CD4-positive, alpha-beta T cell treated with Interleukin-17A for 4 hours (primary cell): ENCODE measurements around the gene ECHDC1.
"Not testable (repeated sequence)": the region's sequence is repeated elsewhere in the genome, so short reads cannot be mapped to it uniquely, and the experiment has no call there.

ENCODE experiments used
- DNase-seq: peaks from one replicate; pipeline ENCODE4 v3.0.0-alpha.2; 2020; ENCODE audit warnings: mixed read lengths

Gene ECHDC1

GRCh38 chr6:127341471-127342202 is 1.8 kb downstream of the ECHDC1 start:
- no peak for DNase-seq

- DNase-seq, result no peak
Observed at GRCh38 chr6:127340171-127340570, 3.2 kb downstream of the ECHDC1 start.

DNA sequence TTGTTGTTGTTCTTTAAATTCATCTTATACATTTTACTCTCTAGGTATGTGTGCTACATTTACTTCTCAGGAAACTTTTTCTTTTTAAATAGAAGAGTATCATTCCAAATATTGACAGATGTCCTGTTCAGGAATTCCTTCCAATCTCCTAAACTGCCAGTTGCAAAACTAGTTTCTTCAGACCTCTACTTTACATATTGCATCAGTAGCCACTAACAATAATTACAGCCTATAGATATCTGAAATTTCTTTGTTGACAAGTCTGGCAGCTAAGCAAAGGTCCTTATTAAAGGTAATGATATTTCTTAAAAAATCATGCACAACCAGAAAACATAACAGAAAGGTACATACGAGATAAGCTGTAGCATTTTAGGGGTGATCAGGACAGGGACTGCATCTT is 4.5 kb downstream of the ECHDC1 start:
- DNase-seq, result no peak

DNA sequence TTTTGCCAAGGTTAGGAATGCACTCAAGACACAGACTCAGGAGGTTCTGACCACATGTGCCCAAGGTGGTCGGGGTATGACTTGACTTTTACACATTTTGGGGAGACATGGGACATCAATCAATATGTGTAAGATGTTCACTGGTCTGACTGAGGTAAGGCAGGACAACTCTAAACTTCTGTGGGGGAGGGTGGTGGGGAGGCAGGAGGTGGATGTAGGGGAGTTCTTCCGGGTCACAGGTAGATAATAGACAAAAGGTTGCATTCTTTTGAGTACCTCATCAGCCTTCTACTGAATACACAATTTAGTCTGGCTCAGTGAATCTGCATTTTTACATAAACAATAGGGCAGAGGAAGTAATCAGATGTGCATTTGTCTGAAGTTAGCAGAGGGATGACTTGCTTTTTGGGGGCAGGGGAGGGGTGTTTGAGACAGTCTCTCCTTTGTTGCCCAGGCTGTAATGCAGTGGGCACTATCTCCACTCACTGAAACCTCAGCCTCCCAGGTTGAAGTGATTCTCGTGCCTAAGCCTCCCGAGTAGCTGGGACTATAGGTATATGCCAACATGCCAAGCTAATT is 10.9 kb downstream of the ECHDC1 start:
- DNase-seq, result no peak

DNA sequence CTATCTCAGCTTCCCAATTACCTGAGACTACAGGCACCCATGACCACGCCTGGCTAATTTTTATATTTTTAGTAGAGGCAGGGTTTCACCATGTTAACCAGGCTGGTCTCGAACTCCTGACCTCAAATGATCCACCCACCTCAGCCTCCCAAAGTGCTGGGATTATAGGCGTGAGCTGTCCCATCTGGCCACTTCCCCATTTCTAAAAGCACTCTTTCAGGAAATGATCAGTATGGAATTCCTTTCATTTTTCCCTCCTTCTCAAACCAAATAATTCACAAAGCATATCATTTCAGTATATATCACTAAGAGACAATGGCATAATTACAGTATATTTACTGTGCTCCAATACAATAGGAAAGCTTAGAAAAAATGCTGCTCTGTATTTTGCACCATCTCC is 12.2 kb downstream of the ECHDC1 start:
- DNase-seq, result not testable (repeated sequence)

DNA sequence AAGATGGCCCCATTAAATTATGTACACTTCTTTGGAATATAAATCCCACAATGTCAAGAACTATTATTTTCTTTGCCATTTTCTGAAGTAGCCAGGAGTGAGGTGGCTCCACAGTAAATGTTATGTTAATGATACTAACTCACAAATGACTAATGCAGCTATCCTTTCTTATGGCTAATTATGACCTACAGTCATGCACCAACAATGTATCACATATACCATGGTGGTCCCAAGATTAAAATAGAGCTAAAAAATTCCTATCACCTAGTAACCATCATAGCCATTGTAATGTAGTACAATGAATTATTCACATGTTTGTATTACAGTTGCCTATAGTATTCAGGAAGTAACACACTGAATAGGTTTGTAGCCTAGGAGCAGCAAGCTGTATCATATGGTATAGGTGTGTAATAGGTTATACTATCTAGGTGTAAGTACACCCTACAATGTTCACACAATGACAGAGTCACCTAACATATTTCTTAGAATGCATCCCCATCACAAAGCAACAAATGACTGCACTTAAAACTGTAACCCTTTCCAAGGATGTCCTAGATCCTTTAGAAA is 15.3 kb downstream of the ECHDC1 start:
- no peak for DNase-seq

GRCh38 chr6:127319686-127320085 is 23.7 kb downstream of the ECHDC1 start:
- DNase-seq, result no peak

GRCh38 chr6:127317388-127318128 is 25.9 kb downstream of the ECHDC1 start:
- no peak for DNase-seq

DNA sequence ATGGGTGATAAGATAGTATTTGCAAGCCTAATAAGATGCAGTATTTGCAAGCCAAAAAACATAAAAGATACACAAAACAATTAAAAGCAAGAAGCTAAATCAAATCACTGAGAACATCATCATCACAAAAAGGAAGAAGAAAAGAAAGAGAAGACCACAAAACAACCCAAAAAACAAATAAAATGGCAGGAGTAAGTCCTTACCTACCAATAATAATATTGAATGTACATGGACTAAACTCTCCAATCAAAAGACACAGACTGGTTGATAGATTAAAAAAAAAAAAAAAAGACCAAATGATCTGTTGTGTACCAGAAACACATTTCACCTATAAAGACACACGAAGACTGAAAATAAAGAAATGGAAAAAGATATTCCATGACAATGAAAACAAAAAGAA is 37.7 kb downstream of the ECHDC1 start:
- DNase-seq, result no peak

DNA sequence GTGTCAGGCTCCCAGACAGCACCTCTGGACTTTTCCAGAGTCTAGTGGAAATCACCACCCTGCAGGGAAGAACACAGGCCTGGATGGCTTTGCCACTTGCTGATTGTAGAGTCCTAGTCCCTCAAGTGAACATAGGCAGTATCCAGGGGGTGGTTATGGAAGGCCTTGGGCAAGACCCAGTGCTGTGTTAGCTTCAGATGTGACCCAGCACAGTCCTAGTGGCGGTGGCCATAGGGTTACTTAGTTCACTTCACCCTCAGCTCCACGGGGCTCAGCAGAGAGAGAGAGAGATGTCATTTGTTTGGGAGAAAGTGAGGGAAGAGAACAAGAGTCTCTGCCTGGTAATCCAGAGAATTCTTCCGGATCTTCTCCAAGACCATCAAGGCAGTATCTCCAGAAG is 39.5 kb downstream of the ECHDC1 start:
- no peak for DNase-seq

DNA sequence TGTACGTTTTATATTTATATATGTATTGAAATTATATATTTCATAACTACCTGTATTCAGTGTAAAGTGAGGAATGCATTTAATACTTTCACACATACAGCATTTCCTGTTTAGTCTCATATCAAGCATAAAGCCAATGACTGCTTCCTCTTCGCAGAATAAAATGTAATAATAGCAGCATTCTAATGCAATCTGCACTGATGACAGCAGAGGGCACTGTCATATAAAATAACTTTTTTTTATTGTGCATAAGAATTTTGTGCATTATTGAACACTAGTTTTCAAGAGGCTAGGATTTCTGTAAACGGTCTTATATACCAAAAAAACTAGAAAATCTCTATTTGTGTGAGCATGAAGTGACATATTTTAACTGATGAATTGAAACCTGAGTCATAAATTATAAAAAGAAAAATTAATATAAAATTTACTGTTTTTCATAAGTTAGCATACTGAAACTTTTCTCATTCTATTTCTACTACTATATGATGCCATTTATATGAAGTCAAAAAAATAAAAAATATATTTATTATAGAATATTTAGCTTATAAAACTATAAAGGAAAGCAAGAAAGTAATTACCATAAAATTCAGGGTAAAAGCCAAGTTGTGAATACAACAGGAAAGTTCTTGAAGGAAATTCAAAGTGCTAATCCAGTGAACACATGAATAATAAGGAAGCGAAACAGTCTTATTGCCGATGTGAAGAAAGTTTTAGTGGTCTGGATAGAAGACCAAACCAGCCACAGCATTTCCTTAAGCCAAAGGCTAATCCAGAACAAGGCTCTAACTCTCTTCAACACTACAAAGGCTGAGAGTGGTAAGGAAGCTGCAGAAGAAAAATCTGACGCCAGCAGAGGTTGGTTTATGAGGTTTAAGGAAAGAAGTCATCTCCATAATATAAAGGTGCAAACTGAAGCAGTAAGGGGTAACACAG is 40.4 kb downstream of the ECHDC1 start:
- peak; percentile 57 for DNase-seq

DNA sequence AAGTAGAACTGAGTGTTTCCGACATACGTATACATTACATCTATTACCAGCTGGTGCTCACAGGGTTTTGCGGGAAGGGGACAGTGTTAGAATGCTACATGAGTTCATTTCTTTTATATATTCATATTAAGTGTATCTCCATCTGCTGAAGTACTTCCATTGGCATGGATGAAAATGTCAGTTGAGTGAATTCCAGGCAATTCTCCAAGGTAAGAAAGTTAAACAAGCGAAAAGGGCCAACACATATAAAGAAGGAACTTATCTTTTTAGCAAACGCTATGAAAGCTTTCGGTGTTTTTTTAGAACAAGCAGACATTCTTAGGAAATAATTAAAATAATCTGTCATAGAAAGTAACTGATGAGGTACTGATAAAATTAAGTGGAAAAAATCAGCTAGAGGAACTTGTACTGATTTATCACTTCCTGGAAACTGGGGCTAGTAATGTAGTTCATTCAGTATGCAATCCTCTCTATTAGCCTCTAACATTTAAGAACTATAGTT is 42.2 kb downstream of the ECHDC1 start:
- DNase-seq, result no peak

DNA sequence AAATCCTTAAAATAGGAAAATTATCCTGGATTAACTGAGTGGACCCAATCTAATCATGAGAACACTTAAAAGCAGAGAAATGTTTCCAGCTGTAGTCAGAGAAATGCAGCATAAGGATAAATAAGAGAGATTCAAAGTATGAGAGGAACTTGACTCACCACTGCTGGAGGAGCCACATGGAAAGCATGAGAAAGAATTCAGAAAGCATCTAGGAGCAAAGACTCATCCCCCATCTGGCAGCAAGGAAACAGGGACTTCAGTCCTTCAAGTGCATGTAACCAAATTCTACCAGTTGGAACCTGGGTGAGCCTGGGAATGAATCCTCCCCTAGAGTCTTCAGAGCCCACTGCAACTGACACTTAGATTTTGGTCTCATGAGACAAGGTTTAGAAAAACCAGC is 43.0 kb downstream of the ECHDC1 start:
- DNase-seq, result no peak

DNA sequence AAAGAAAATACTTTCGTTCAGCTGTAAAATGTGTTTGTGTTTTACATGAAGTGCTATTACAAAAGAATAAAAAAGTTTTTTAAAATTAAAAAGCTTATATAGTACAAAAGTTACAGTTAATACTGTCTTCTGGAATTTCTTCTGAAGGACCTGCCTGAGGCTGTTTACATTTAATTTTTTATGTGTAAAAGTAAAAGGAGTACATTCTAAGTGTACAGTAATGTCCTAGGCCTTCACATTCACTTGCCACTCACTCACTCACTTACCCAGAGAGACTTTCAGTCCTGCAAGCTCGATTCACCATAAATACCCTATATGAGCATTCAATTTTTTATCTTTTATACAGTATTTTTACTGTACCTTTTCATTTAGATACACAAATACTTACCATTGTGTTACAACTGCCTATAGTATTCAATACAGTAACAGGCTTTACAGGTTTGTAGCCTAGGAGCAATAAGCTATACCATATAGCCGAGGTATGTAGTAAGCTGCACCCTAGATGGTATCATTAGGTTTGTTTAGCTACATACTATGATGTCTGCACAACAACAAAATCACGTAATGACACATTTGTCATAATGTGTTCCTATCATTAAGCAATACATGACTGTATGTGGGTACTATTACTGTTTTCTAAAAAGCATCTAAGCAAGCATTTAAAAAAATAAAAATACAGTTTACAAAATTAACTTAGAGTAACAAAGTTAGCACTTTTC is 43.7 kb downstream of the ECHDC1 start:
- no peak for DNase-seq

GRCh38 chr6:127298475-127298874 is 44.9 kb downstream of the ECHDC1 start:
- no peak for DNase-seq

DNA sequence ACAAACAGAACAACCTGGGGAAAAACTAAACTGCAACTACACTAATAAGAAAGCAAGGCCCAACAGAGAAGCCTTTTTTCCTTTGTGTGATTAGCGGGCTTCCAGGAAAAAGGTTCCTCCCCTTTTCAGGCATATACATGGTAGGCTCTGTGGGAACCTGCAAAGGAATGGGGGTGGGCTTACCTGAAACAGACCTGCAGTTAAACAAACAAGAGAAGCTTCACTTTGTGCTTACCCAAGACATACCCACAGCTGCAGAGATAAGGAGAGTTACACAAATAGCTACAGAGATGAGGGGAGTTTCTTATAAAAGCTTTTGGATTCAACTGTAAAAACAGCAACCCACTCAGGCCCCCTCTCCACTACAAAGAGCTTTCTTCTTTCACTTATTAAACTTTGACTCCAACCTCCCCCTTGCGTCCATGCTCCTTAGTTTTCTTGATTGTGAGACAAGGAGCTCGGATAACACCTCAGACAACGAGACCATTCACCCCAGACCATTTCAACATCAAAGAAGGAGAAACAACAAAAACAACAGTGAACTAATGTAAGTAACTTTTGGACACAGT is 45.8 kb downstream of the ECHDC1 start:
- no peak for DNase-seq

DNA sequence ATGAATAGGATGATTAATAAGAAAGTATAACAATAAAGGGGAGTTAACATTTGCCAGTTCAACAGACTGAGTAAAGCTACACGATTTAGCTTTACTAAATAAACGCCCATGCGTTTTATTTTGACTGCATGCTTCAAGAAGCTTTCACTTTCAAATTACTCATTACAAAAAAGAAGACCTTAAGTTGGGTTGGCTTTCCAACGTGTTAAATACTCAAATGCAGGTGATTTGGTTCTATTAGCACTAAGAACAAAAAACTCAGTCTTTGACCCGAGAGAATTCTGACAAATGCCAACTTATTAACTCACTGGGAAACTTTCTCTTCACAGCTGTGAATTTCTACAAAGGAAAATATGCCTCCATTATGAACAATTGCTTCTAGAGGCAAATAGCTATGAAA is 51.9 kb downstream of the ECHDC1 start:
- no peak for DNase-seq

DNA sequence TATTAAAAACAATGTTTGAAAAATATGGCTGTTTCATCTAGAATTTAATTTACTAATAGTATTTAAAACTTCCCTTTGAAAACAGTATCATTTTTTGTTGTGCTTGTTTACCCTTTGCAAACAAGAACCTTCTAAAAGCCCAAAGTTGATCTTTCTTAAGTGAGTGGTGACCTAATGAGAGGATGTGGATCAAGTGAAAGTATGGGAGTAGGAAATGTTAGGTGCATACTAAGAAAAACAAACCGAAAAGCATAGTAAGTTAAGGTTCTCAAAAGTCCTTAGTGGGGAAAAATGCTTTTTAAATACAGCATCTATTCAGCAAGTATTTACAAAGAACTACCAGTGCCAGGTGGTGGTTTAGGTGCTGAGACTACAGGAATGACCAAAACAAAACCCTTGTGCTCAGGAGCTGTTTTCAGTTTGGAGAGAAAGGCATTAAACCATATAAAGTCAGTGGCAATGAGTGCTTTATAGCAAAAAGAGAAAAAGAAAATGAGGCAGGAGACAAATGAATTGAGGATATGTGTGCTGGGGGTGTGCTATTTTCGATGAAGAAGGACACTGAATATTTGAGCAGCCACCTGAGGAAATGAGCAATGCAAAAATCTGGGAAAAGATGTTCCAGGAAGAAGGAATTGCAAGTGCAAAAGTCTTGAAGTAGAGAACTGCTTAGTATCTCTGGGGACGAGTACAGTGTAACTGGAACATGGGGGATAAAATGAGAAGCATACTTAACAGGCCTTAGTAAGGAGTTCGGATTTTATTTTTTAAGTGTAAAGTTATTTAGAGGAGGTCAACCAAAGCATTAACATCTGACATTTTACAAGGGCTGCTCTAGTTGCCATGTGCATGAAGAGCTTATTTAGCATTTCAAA is 52.8 kb downstream of the ECHDC1 start:
- DNase-seq, result no peak

GRCh38 chr6:127289934-127290333 is 53.5 kb downstream of the ECHDC1 start:
- no peak for DNase-seq

- no peak for DNase-seq
Observed at GRCh38 chr6:127288705-127289104, 54.7 kb downstream of the ECHDC1 start.
